K562 (cell line): Measurements from ENCODE around the gene SLC66A2. TPM values are rescaled to one million over a fixed set of nuclear protein-coding genes. Genes with fewer than 3 reads are reported as not detected.

ENCODE experiments used
- ATAC-seq: fragments of 200-7000 bp; cut with Tn5 transposase; 3 replicates; pipeline ENCODE4 v1.9.1; 2020; ENCODE audit warnings: moderate library complexity
- BruUV-seq: library from RNA; stranded (reverse); fragments of 400-500 nt; replicated peaks from 2 replicates; lab custom pipeline; 2021; lab: Mats Ljungman, UMichigan
- CTCF ChIA-PET: fragments of 300-600 bp; formaldehyde crosslinking; extraction: SDS; loops from one replicate; lab custom pipeline; 2021; ENCODE audit warnings: low intra/inter-chr PET ratio; lab: Yijun Ruan, JAX
- POLR2A ChIA-PET: fragments of 300-600, 350-650 bp; sonication (Branson Sonifier 250); formaldehyde crosslinking; extraction: SDS; loops from one replicate; lab custom pipeline; 2021; ENCODE audit warnings: antibody characterized with exemption, inconsistent platforms; lab: Yijun Ruan, JAX
- DNase-seq, 4 experiments: peaks; one replicate each; pipeline versions ENCODE4 v3.0.0 to v3.0.0-alpha.2; 2011 to 2018; ENCODE audit warnings: low spot score in 3 of 4, mixed read lengths in 3 of 4; ENCODE audit errors: extremely low read depth in 1 of 4
- FAIRE-seq: peaks from 2 replicates; lab custom pipeline; 2011; peaks lifted over from hg19 to GRCh38; lab: Jason Lieb, UNC
- H2AFZ ChIP-seq: 2 replicates; pipeline ENCODE4 v1.6.0; 2011; ENCODE audit warnings: low read depth, low read length, control low read depth, inconsistent platforms
- H3K27ac ChIP-seq: fragments of 200-600 bp; 3 replicates; pipeline ENCODE4 v1.8.0; 2011; ENCODE audit warnings: low read depth, mild to moderate bottlenecking, control low read depth, inconsistent platforms, low read length, moderate library complexity, mixed read lengths; ENCODE audit errors: extremely low read depth
- H3K27me3 ChIP-seq, 2 experiments: fragments of 300-600 bp in 1 of 2; 2 replicates in 1 of 2; 3 replicates in 1 of 2; pipeline versions ENCODE4 v1.6.0 to v1.8.0; 2011; ENCODE audit warnings: inconsistent platforms in 2 of 2, low read length in 2 of 2, mild to moderate bottlenecking in 1 of 2, mixed read lengths in 1 of 2, moderate library complexity in 1 of 2; ENCODE audit not compliant: control insufficient read depth in 2 of 2, insufficient read depth in 2 of 2
- H3K36me3 ChIP-seq: fragments of 300-600 bp; 3 replicates; pipeline ENCODE4 v1.8.0; 2011; ENCODE audit warnings: mild to moderate bottlenecking, low read length, inconsistent platforms; ENCODE audit not compliant: control insufficient read depth, insufficient read depth
- H3K4me1 ChIP-seq, 2 experiments: fragments of 200-600 bp in 1 of 2; replicated peaks in 1 of 2; 2 replicates in 1 of 2; 3 replicates in 1 of 2; pipeline versions ENCODE4 v1.5.1 to v1.8.0; 2011; ENCODE audit warnings: inconsistent platforms in 2 of 2, low read length in 2 of 2, mild to moderate bottlenecking in 1 of 2, mixed read lengths in 1 of 2, moderate library complexity in 1 of 2; ENCODE audit not compliant: control insufficient read depth in 2 of 2, insufficient read depth in 2 of 2
- H3K4me2 ChIP-seq: 2 replicates; pipeline ENCODE4 v1.6.1; 2011; ENCODE audit warnings: low read length, control low read depth, inconsistent platforms, mixed read lengths; ENCODE audit not compliant: insufficient read depth
- H3K4me3 ChIP-seq: fragments of 200-600 bp; sonication (generic), shearing (Covaris generic); 2 replicates; pipeline ENCODE4 v1.5.1; 2016; ENCODE audit warnings: control low read depth, inconsistent platforms
- H3K79me2 ChIP-seq: fragments of 200-600 bp; 3 replicates; pipeline ENCODE4 v1.8.0; 2011; ENCODE audit warnings: low read length, inconsistent platforms; ENCODE audit not compliant: control insufficient read depth, insufficient read depth
- H3K9ac ChIP-seq, 2 experiments: 2 replicates each; pipeline versions ENCODE4 v1.6.0 to v1.6.1; 2011; ENCODE audit warnings: low read depth in 2 of 2, low read length in 2 of 2, control low read depth in 1 of 2, inconsistent platforms in 1 of 2, mild to moderate bottlenecking in 1 of 2, mixed read lengths in 1 of 2; ENCODE audit not compliant: insufficient read depth in 1 of 2
- H3K9me1 ChIP-seq: one replicate; pipeline ENCODE4 v1.6.0; 2011; ENCODE audit warnings: inconsistent platforms, mild to moderate bottlenecking, low read length, moderate library complexity; ENCODE audit not compliant: control insufficient read depth, insufficient read depth
- H3K9me3 ChIP-seq: replicated peaks from 2 replicates; pipeline ENCODE4 v1.5.1; 2011; ENCODE audit warnings: low read depth, low read length, inconsistent platforms; ENCODE audit not compliant: control insufficient read depth, insufficient read depth
- H4K20me1 ChIP-seq: replicated peaks from 2 replicates; pipeline ENCODE4 v1.6.1; 2011; ENCODE audit warnings: low read length, inconsistent platforms, mixed read lengths; ENCODE audit not compliant: control insufficient read depth, insufficient read depth
- CTCFL ChIP-seq: IDR thresholded peaks from 2 replicates; pipeline ENCODE4 v1.6.1; 2011; ENCODE audit warnings: borderline replicate concordance, low read depth, mild to moderate bottlenecking, moderate library complexity, low read length; ENCODE audit not compliant: insufficient read depth, poor library complexity, severe bottlenecking
- FOXP4 ChIP-seq: sonication (generic); formaldehyde crosslinking; IDR thresholded peaks from 2 replicates; pipeline ENCODE4 v1.8.0; 2022; ENCODE audit warnings: mild to moderate bottlenecking, missing genetic modification reagents, borderline replicate concordance
- NCOA6 ChIP-seq: fragments of 450-650 bp; IDR thresholded peaks from 2 replicates; pipeline ENCODE4 v1.6.1; 2017; ENCODE audit warnings: mild to moderate bottlenecking
- NR2C1 ChIP-seq, 2 experiments: fragments of 450-650 bp; IDR thresholded peaks; 2 replicates each; pipeline ENCODE4 v1.6.1; 2017; ENCODE audit warnings: mild to moderate bottlenecking in 2 of 2, antibody characterized with exemption in 1 of 2, inconsistent platforms in 1 of 2, missing compliant biosample characterization in 1 of 2, missing genetic modification characterization in 1 of 2
- POLR2A ChIP-seq: fragments of 450-650 bp; conservative IDR thresholded peaks from 2 replicates; pipeline ENCODE4 v1.6.1; 2016
- POLR2H ChIP-seq: IDR thresholded peaks from 2 replicates; pipeline ENCODE4 v1.6.1; 2016; ENCODE audit warnings: missing genetic modification characterization, low read depth, mild to moderate bottlenecking, control low read depth, missing compliant biosample characterization, moderate library complexity
- ZBTB17 ChIP-seq: fragments of 450-650 bp; formaldehyde crosslinking; IDR thresholded peaks from 2 replicates; pipeline ENCODE4 v1.4.0; 2020; ENCODE audit warnings: mild to moderate bottlenecking
- ZNF23 ChIP-seq: fragments of 250-450 bp; sonication (Bioruptor Pico); IDR thresholded peaks from 2 replicates; pipeline ENCODE4 v1.4.0; 2020; ENCODE audit warnings: mild to moderate bottlenecking
- ZNF699 ChIP-seq: fragments of 250-450 bp; sonication (Bioruptor Pico); IDR thresholded peaks from 2 replicates; pipeline ENCODE4 v1.8.0; 2021; ENCODE audit warnings: mild to moderate bottlenecking, moderate library complexity; ENCODE audit not compliant: insufficient replicate concordance
- WGBS: fragments of 100-300 bp; shearing (Covaris generic); methylation state at CpG from one replicate; pipeline ENCODE4 v1.1.6; 2016; ENCODE audit warnings: low coverage, mixed read lengths; ENCODE audit not compliant: insufficient coverage; ENCODE audit errors: missing lambda C conversion rate; 5-methylcytosine and 5-hydroxymethylcytosine counted together
- in situ Hi-C: fragments of 300-500 bp; cut with MboI; formaldehyde crosslinking; loops from 4 replicates; pipeline ENCODE4 v1.15.0; 2018; ENCODE audit warnings: inconsistent platforms, mixed read lengths
- intact Hi-C: fragments of 100-400 bp; cut with micrococcal nuclease; formaldehyde crosslinking; loops from 2 replicates; pipeline ENCODE4 v1.14.2; 2022
- polyA plus RNA-seq, 8 experiments: library from polyadenylated mRNA; depleted of rRNA in 4 of 8; stranded (reverse) in 5 of 8; unstranded in 3 of 8; fragments of >200 nt; fragmentation: Nextera tagmentation in 2 of 8; fragmentation: Illumina TruSeq in 1 of 8; extraction: Ambion mirVana in 2 of 8; extraction: Trizol in 1 of 8; gene quantifications; 2 replicates each; pipeline versions ENCODE4 v1.2.1 to v1.2.3, GENCODE V29; 2011 to 2014; ENCODE audit warnings: inconsistent platforms in 1 of 8, missing spikeins in 1 of 8
- total RNA-seq, 7 experiments: library from RNA; depleted of rRNA in 6 of 7; stranded (reverse); fragments of >200 nt in 6 of 7; fragmentation: Illumina TruSeq in 2 of 7; extraction: Trizol in 2 of 7; gene quantifications; 2 replicates each; pipeline versions ENCODE4 v1.2.1 to v1.2.3, GENCODE V29; 2011 to 2021; ENCODE audit warnings: low replicate concordance in 1 of 7

The SLC66A2 gene
- total and polyA plus RNA-seq, 9 of the 15 experiments (the other 6 are each of a cell fraction or from before 2014, with no cell fraction given), result 0.25 to 17.5 (median 5.6) TPM

DNA sequence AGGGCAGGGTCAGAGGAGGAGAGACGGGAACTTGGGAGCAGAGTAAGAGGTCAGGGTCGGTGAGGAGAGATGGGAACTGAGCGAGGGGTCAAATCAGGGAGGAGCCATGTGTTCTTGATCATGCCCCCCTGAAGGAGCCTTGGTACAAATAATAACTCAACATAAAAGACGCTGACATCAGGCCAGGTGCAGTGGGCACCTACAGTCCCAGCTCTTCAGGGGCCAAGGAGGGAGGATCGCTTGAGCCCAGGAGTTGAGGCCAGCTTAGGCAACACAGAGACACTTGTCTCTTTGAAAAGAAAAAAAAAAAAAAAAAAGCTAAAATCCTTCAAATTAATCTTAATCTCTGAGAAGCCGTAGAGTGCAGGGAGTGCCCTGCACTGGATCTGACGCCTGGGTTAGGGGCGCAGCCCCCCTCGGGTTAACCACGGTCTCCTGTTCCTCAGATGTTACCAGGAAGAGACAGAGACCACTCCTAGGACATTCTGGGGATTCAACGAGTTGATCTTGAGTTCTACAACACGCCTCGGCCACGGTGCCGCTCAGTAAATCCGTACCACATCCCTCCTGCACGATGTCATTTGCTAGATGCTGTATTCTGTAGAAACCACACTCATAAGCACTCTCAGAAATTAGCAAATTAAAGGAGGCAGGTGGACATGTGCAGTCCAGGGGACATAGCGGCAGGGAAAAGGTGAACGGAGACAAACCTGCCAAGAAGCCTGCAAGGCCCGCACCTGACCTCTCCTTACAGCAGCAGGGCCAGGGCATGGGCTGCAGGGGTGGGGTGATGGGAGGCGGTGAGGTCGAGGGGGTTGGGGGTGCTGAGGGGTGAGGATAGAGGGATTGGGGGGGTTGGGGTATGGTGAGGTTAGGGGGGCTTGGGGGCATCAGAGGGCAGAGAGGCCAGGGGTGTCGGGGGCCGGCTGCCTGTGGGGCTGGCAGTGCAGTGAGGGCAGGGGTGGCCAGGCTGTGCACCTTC is 29.2 kb downstream of the SLC66A2 start (continued):
- no peak for TF ChIP-seq ZNF699 (CRISPR knock-in tag)

- in situ Hi-C loops (no loop called here), intact Hi-C loops (no loop called here)
- H4K20me1 ChIP-seq, result no peaks in the 10 kb centered on the region
- BruUV-seq, result no TSS peak
- ChIA-PET POLR2A (interaction anchor here (0.7 kb wide), 1 partner anchor 24 kb away, joined by 4 read pairs; no protein-coding TSS in a partner anchor), CTCF (no interaction called here)
- 0 out of 2 replicates have a peak, but pooled peaks cover 1% of the 10 kb centered on the region for H3K9me3 ChIP-seq
- no peaks in the 10 kb centered on the region for H3K9me1 ChIP-seq
- no peak for DNase-seq
- no peak for FAIRE-seq
- ATAC-seq, result no peak
- H3K4me2 ChIP-seq, result no peak overlapping the region
- no peaks in the 10 kb centered on the region for H3K36me3 ChIP-seq
- no peaks in the 10 kb centered on the region for H3K27me3 ChIP-seq
- H3K79me2 ChIP-seq, result no peaks in the 10 kb centered on the region
- no peak overlapping the region for H3K4me3 ChIP-seq
- H3K9ac ChIP-seq, result no peak overlapping the region
- no peak overlapping the region for H2AFZ ChIP-seq
- TF ChIP-seq FOXP4 (CRISPR knock-in tag), result no peak
- TF ChIP-seq ZBTB17 (CRISPR knock-in tag), result no peak
- no peak for TF ChIP-seq ZNF23 (CRISPR knock-in tag)
- no peak for TF ChIP-seq CTCFL
- TF ChIP-seq NCOA6, result no peak
- no peak for TF ChIP-seq POLR2A
- no peak for TF ChIP-seq POLR2H
- TF ChIP-seq NR2C1 (IDR thresholded peaks at IDR 0.05), result no peak
- no peak for TF ChIP-seq NR2C1 (tag; IDR thresholded peaks at IDR 0.05)
- H3K4me1 ChIP-seq, result no peaks in the 10 kb centered on the region; a peak in 1 of 5 replicates
- WGBS, result 97% methylated on average over 9 of the region's 19 CpGs
- H3K27ac ChIP-seq, result no peak overlapping the region
Observed at GRCh38 chr18:79919089-79919488, 32.4 kb downstream of the SLC66A2 start.
